ENCODE data around the gene EFCAB6.

The EFCAB6 gene

GRCh38 chr22:43529934-43530333 lies 282.2 kb downstream of the EFCAB6 start:
- no peak for DNase-seq (ENCODE audit: low read depth)

DNA sequence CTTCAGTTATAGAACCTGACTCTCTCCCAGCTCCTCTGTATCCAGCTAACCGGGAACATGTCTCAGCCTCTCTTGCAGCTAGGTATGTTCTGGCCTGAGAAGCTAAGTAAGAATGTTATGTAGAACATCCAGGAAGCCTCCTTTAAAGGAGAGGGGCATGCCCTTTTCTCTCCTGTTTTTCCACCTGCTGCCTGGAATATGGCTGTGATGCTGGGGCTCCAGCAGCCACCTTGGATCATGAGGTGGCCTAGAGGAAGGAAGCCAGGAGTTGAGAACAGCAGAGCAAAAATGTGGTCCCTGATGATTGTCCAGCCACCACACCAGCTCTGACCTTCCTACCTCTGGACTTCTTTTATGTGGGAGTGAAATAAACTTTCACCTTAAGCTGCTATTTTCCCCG lies 282.6 kb downstream of the EFCAB6 start:
- no peak for DNase-seq (ENCODE audit: low read depth)

- DNase-seq (ENCODE audit: low read depth) = no peak
Measured at GRCh38 chr22:43528601-43529360, 283.3 kb downstream of the EFCAB6 start.

DNA sequence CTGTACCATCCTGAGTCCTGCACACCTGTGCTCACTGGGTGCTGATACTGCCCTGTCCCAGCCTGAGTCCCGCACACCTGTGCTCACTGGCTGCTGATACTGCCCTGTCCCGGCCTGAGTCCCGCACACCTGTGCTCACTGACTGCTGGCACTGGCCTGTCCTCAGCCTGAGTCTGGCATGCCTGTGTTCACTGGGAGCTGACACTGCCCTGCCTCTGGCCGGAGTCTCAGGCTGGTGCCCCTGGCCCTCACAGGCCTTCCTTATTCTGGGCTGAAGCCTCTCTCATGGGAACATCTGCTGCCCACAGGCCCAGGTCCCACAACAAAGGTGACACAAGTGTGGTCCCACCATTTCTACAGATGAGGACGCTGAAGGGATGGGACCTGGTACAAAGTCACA lies 285.2 kb downstream of the EFCAB6 start:
- DNase-seq (ENCODE audit: low read depth) = no peak

DNA sequence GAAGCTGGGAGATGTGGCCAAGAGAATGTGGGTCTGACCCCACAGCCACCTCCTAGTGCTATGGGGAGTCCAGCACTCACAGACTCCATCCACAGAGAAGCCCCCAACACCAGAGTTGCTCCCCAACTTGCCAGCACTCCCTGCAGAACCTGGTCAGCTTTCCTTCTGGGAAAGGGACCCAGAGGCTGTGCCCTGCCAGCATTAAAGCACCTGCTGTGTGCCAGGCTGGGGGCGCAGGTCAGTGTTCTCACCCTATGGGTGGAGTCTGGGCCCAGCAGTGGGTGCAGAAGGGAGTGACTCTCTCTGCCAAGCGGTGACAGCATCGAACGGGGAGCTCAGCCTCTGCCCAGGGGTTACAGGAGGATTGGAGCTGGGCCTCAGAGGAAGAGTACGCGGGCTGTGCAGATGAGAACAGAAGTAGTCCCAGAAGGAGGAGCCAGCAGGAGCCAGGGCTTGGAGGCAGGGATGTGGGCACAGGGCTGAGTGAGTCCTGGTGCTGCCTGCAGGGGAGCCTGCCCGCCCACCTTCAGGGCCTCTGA lies 285.9 kb downstream of the EFCAB6 start:
- no peak for DNase-seq (ENCODE audit: low read depth)

DNA sequence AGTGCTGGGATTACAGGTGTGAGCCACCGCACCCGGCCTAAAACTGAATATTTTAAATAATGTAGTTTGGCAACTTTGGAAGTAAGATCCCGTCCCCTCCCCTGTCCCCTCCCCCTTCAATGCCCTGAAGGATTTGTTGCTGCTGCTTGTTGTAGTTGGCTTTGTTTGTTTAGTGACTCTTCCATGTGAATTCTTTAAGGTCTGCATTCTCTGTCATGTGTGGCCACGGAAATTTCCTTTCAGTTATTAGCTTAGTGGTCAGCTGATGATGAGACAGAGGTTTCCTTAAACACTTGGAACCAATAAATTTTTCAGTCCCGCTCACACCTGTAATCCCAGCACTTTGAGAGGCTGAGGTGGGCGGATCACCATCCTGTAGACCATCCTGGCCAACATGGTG lies 290.4 kb downstream of the EFCAB6 start:
- no peak for DNase-seq (ENCODE audit: low read depth)

DNA sequence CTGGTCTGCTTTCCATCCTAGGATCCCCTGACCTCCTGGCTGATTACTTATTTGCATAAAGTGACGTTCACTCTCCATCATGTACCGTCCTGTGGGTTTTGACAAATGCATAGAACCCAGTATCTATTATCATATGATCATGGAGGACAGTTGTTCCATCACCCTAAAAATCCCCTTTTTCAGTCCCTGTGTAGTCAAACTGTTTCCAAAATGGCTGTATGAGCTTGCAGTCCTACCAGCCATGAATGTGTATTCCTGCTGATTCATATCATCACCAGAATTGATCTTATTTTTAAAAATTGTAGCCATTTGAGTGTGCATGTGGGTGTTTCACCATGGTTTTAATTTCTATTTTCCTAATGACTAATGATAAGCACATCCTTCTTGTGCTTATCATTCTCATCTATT lies 291.5 kb downstream of the EFCAB6 start:
- no peak for DNase-seq (ENCODE audit: low read depth)

GRCh38 chr22:43516996-43517635 lies 295.0 kb downstream of the EFCAB6 start:
- no peak for DNase-seq (ENCODE audit: low read depth)

GRCh38 chr22:43516386-43516785 lies 295.7 kb downstream of the EFCAB6 start:
- DNase-seq (ENCODE audit: low read depth) = no peak

GRCh38 chr22:43515902-43516301 lies 296.2 kb downstream of the EFCAB6 start:
- no peak for DNase-seq (ENCODE audit: low read depth)

GRCh38 chr22:43515411-43515810 lies 296.7 kb downstream of the EFCAB6 start:
- no peak for DNase-seq (ENCODE audit: low read depth)

- DNase-seq (ENCODE audit: low read depth) = no peak
Measured at GRCh38 chr22:43514476-43515157, 297.5 kb downstream of the EFCAB6 start.

GRCh38 chr22:43512279-43512678 lies 299.8 kb downstream of the EFCAB6 start:
- DNase-seq (ENCODE audit: low read depth) = no peak

- DNase-seq (ENCODE audit: low read depth) = no peak
Measured at GRCh38 chr22:43511276-43511910, 300.7 kb downstream of the EFCAB6 start.

- DNase-seq (ENCODE audit: low read depth) = no peak
Measured at GRCh38 chr22:43510281-43511070, 301.6 kb downstream of the EFCAB6 start.

- no peak for DNase-seq (ENCODE audit: low read depth)
Measured at GRCh38 chr22:43509337-43509736, 302.8 kb downstream of the EFCAB6 start.

DNA sequence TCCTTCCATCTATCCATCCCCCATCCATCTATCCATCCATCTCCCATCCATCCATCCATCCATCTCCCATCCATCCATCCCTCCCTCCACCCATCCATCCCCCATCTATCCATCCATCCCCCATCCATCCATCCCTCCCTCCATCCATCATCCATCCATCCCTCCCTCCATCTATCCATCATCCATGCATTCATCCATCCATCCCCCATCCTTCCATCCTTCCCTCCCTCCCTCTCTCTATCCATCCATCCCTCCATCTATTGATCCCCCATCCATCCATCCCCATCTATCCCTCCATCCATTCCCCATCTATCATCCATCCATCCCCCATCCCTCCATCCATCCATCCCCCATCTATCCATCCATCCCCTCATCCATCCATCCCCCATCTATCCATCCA lies 303.6 kb downstream of the EFCAB6 start:
- DNase-seq (ENCODE audit: low read depth) = no peak

GRCh38 chr22:43507235-43507634 lies 304.9 kb downstream of the EFCAB6 start:
- no peak for DNase-seq (ENCODE audit: low read depth)

GRCh38 chr22:43506487-43506886 lies 305.6 kb downstream of the EFCAB6 start:
- no peak for DNase-seq (ENCODE audit: low read depth)

DNA sequence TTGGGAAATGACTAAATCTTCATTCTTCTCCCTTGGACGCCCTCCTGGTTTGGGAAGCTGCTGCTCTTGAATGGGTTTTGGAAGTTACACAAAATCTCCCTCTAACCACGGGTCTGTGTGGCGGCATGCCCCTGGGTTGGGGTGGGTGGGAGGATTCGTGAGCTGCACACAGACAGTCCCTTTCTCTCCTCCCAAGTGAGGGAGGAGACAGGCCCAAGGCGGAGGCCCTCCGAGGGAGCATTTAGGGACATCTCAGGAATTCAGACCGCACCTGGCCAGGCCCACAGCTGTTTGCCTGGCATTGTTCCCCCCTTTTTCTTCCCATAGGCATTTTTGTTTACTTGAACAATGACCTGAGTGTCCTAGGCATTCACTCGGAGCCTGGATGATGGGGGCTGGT lies 306.2 kb downstream of the EFCAB6 start:
- DNase-seq (ENCODE audit: low read depth) = no peak

GRCh38 chr22:43505423-43505822 lies 306.7 kb downstream of the EFCAB6 start:
- no peak for DNase-seq (ENCODE audit: low read depth)
